ENCODE data around the gene LNX1. TPM values are rescaled to one million over a fixed set of nuclear protein-coding genes. Genes with fewer than 3 reads are reported as not detected.

The LNX1 gene
- total and polyA plus RNA-seq, 2 of the 8 experiments (the other 6 are each of a cell fraction or from before 2014, with no cell fraction given): 2.7 to 3.8 TPM

- TF ChIP-seq E2F6 (IDR thresholded peaks at IDR 0.05) (peak; percentile 48; the same call in 1 of the 2 replicates), CHD1 (IDR thresholded peaks at IDR 0.05; ENCODE audit: low read depth, low read length) (no peak), POLR2AphosphoS5 (IDR thresholded peaks at IDR 0.05; ENCODE audit: low read depth, low read length) (peak; percentile 71), GABPA (IDR thresholded peaks at IDR 0.05; ENCODE audit: borderline replicate concordance, insufficient read depth, low read length) (no peak), ATF3 (IDR thresholded peaks at IDR 0.05; ENCODE audit: insufficient read depth, low read depth, low read length) (no peak), TEAD4 (IDR thresholded peaks at IDR 0.05; ENCODE audit: low read depth, low read length) (0 out of 2 replicates have a peak, but pooled peaks have one; percentile 14), SP2 (IDR thresholded peaks at IDR 0.05; ENCODE audit: low read length) (no peak), CTCF (IDR thresholded peaks at IDR 0.05; ENCODE audit: control extremely low read depth in 1 of 3, insufficient read depth in 1 of 3, low read depth in 1 of 3, low read length in 3 of 3) (peak in 1 of 3 experiments; percentile 13; a peak in 1 of 4 replicates), CBX5 (IDR thresholded peaks at IDR 0.05; ENCODE audit: low read depth, low read length) (no peak), SAP30 (IDR thresholded peaks at IDR 0.05; ENCODE audit: insufficient read depth, insufficient replicate concordance, low read length) (no peak), USF2 (IDR thresholded peaks at IDR 0.05; ENCODE audit: low read length) (no peak), ASH2L (IDR thresholded peaks at IDR 0.05; ENCODE audit: low read length) (no peak), RNF2 (IDR thresholded peaks at IDR 0.05; ENCODE audit: borderline replicate concordance, low read depth, low read length, missing control alignments, poor library complexity, severe bottlenecking) (no peak), RBBP5 (IDR thresholded peaks at IDR 0.05; ENCODE audit: borderline replicate concordance, low read depth, low read length) (no peak), BCL11A (IDR thresholded peaks at IDR 0.05; ENCODE audit: low read depth in 2 of 2, low read length in 2 of 2) (no peak), CTBP2 (IDR thresholded peaks at IDR 0.05; ENCODE audit: borderline replicate concordance, insufficient read depth, insufficient read length, low read length) (no peak), BRCA1 (IDR thresholded peaks at IDR 0.05; ENCODE audit: low read depth, low read length) (no peak), CEBPB (IDR thresholded peaks at IDR 0.05; ENCODE audit: low read depth, low read length) (no peak), MAFK (IDR thresholded peaks at IDR 0.05; ENCODE audit: low read depth, low read length) (no peak), HDAC6 (IDR thresholded peaks at IDR 0.05; ENCODE audit: low read depth, low read length) (no peak)
These were observed at the start of gene LNX1 (continued) for GRCh38 chr4:53591372-53591892.

All from H1 (cell line).